AG09319 (cell line): ENCODE measurements around the gene ZCCHC8.

Source experiments
- DNase-seq: peaks from one replicate; pipeline ENCODE4 v3.0.0-alpha.2; 2010; ENCODE audit warnings: low read depth; ENCODE audit errors: extremely low read depth
- TF ChIP-seq, protein P1 (sequence below): IDR thresholded peaks from 2 replicates; pipeline ENCODE4 v1.5.1; 2011; ENCODE audit warnings: low read depth, mild to moderate bottlenecking, inconsistent platforms, low read length, moderate library complexity

The ZCCHC8 gene

DNA sequence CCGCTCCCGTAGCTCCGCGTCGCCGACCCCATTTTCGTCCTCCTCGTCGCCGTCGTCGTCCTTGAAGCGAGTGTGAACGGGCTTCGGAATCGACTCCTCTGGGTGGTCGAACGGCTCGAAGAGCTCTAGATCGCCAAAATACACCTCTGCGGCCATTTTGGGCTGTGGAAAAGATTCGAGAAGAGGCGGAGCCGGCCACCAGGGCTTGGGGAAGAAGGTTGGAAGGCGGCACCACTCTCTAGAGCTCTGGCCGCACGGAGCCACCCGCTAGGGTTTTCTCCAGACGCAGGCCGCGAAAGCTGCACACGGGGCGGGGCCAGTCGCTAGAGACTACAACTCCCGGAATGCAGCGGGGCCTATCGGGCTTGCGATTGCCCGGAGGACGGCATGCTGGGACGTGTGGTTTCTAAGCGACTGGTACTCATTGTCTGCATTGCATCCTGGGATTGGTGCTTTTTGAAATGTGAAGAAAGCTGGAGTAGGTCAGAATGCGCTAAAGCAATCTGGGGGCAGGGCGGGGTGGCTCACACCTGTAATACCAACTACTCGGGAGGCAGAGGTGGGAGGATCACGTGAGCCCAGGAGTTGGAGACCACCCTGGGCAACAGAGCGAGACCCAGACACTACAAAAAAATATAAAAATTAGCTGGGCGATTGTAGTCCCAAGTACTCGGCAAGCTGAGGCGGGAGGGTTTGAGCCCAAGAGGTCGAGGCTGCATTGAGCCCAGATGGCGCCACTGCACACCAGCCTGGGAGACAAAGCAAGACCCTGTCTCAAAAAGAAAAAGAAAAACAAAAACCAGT is at the start of gene ZCCHC8:
Gene ZCCHC8 (minus strand): TSS at position 248 of the 804 bp plus-strand sequence. CDS start 92 bp downstream, at position 156.
- peak; percentile 95 for DNase-seq

DNA sequence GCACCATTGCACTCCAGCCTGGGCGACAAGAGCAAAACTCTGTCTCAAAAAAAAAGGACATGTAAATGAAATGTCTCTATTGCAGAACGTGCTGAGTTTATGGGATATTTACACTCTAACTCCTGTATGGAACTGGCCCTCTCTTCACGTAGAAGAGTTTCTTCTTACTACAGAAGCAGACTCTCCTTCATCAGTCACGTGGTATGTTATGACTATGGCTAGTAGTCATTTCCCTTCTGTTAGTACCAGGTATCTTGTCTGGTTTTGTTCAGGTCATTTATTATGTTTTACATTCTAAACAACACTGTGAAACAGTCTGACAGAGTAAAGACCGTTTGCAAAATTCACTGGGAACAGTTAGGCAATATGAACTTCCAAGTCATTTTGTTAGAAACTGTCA is 46.6 kb upstream of the ZCCHC8 start:
- TF ChIP-seq, protein P1, sequence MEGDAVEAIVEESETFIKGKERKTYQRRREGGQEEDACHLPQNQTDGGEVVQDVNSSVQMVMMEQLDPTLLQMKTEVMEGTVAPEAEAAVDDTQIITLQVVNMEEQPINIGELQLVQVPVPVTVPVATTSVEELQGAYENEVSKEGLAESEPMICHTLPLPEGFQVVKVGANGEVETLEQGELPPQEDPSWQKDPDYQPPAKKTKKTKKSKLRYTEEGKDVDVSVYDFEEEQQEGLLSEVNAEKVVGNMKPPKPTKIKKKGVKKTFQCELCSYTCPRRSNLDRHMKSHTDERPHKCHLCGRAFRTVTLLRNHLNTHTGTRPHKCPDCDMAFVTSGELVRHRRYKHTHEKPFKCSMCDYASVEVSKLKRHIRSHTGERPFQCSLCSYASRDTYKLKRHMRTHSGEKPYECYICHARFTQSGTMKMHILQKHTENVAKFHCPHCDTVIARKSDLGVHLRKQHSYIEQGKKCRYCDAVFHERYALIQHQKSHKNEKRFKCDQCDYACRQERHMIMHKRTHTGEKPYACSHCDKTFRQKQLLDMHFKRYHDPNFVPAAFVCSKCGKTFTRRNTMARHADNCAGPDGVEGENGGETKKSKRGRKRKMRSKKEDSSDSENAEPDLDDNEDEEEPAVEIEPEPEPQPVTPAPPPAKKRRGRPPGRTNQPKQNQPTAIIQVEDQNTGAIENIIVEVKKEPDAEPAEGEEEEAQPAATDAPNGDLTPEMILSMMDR: no peak
- DNase-seq: no peak

More for the DNA sequence above, at the start of gene ZCCHC8:
- TF ChIP-seq, protein P1: no peak; the same call in 1 of the 2 replicates

DNA sequence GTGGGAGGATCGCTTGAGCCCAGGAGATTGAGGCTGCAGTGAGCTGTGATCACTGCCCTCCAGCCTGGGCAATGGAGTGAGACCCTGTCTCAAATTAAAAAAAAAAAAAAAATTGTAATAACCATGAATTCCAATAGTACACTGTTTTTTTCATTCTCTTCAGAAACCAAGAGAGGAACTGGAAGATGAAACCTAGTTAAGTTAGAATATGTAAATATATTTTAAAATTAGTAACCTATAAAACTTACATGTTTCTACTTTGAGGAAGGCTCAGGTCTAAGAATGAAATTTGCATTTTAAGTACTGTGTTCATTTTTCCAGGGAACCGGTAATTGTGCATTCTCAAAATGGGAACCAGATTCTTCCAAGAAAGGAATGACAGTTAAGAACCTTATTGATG is 45.1 kb upstream of the ZCCHC8 start:
- TF ChIP-seq, protein P1: no peak
- no peak for DNase-seq

DNA sequence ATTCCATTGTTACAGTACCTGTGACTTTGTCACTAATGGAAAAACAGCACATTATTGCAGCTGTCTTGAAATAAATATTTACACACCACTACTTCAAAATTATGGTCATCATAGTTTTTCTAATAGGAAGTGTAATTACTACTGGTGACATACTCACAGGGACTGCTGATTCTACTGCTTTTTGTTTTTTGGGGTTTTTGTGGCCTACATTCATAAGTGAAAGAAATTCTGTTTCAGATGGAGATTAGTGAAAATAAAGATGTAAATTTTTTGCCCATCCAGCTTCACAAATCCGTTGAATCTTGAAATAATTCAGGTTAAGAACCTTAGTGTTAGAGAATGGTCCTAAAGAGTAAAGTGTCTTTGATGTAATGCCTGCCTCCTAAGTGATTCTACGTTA is 43.8 kb upstream of the ZCCHC8 start:
- TF ChIP-seq, protein P1: no peak

DNA sequence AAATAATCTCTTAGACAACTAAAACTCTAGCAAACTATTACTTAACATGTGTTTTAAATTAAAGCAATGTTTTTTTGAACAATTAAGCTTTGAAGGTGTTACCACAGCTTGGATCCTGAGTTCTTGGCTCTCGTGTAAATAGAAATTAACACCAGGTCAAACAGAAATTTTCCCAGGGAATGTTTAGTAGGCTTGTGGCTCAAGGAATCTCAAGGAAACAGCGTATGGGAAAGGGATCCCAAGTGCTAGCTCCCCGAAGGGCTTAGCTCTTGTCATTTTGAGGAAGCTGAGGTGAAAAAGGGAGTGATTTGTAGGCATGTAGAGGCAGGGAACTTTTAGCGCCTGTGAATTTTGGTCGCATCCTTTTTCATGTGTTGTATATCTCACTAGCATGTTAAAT is 37.8 kb upstream of the ZCCHC8 start:
- TF ChIP-seq, protein P1: no peak
- DNase-seq: no peak

More for the DNA sequence above, 43.8 kb upstream of the ZCCHC8 start:
- DNase-seq: no peak

- DNase-seq: no peak
- TF ChIP-seq, protein P1: no peak
Observed at GRCh38 chr12:122537021-122537420, 36.3 kb upstream of the ZCCHC8 start.

DNA sequence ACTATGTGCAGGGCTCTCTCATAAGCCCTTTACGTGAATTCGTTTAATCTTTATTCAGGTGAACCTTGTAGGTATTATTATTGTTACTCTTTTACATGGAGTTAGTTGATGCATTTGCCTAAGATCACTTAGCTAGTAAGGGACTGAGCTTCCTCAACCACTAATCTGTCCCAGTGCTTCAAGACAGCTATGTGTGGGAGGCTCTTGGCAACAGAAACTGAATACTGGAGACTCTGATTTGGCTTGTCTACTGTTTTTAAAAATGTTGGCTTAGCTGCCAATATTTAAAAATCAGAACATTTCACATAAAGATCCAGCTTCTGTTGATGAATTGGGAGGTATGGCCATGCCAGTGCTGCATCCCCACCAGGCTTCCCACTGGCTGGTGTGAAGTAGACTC is 33.1 kb upstream of the ZCCHC8 start:
- TF ChIP-seq, protein P1: no peak
- no peak for DNase-seq
